Activated naive CD8-positive, alpha-beta T cell treated with anti-CD3 and anti-CD28 coated beads, Interleukin-2, amount 10 ng/mL, durations not matched to agents 7 days and 5 days (primary cell): ENCODE measurements around the gene KIAA0825. TPM values are rescaled to one million over a fixed set of nuclear protein-coding genes. Genes with fewer than 3 reads are reported as not detected.

Source experiments
- ATAC-seq: fragments of 150-1000 bp; cut with Tn5 transposase; one replicate; pipeline ENCODE4 v1.10.0; 2021; ENCODE audit warnings: low read depth, moderate library complexity
- POLR2A ChIA-PET: fragments of 350-600 bp; sonication (Branson Sonifier 250); formaldehyde crosslinking; loops from one replicate; lab custom pipeline; 2021; ENCODE audit warnings: antibody characterized with exemption; lab: Charles Lee
- DNase-seq: peaks from one replicate; pipeline ENCODE4 v3.0.0; 2021
- H3K27ac Mint-ChIP-seq: one replicate; pipeline ENCODE4 v1.8.0; 2022; ENCODE audit warnings: mild to moderate bottlenecking, mixed read lengths
- H3K27me3 Mint-ChIP-seq: one replicate; pipeline ENCODE4 v1.8.0; 2022; ENCODE audit warnings: mild to moderate bottlenecking, moderate library complexity, mixed read lengths
- H3K36me3 Mint-ChIP-seq: one replicate; pipeline ENCODE4 v1.8.0; 2021; ENCODE audit warnings: mild to moderate bottlenecking, mixed read lengths
- H3K4me1 Mint-ChIP-seq: one replicate; pipeline ENCODE4 v1.8.0; 2021; ENCODE audit warnings: mixed read lengths
- H3K4me3 Mint-ChIP-seq: one replicate; pipeline ENCODE4 v1.8.0; 2022; ENCODE audit warnings: mild to moderate bottlenecking, moderate library complexity, mixed read lengths
- H3K9me3 Mint-ChIP-seq: one replicate; pipeline ENCODE4 v1.8.0; 2021; ENCODE audit warnings: mixed read lengths
- total RNA-seq, 2 experiments: library from RNA; stranded (reverse); gene quantifications; one replicate each; pipeline ENCODE4 v1.2.3, GENCODE V29; 2021

Gene KIAA0825
- total RNA-seq, 2 experiments from 2014 or later = 1.9 to 2.2 TPM

DNA sequence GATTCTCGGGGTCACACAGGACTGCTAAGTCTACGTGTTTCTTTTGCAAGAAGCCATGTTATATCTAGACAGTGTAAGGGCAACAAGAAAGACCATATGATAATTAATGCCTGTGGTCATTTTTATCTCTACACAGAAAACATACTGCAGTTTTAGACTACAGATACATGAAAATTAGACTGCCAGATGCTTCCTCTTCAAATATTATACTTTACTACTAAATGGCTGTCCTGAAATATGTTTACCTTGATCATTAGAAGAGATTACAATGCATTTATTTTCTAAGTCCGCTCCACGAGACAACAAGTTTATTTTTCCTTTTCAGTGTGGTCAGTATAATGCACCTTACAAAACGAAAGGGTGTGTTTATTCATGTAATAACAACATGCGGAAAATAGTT, 147.6 kb downstream of the KIAA0825 start:
- POLR2A ChIA-PET = no interaction called here
- no peak for DNase-seq
- Mint-ChIP-seq H3K27me3 (no peaks in the 10 kb centered on the region), H3K4me1 (no peaks in the 10 kb centered on the region), H3K9me3 (no peaks in the 10 kb centered on the region), H3K36me3 (no peaks in the 10 kb centered on the region), H3K4me3 (no peak overlapping the region), H3K27ac (no peak overlapping the region)
- no peak for ATAC-seq

DNA sequence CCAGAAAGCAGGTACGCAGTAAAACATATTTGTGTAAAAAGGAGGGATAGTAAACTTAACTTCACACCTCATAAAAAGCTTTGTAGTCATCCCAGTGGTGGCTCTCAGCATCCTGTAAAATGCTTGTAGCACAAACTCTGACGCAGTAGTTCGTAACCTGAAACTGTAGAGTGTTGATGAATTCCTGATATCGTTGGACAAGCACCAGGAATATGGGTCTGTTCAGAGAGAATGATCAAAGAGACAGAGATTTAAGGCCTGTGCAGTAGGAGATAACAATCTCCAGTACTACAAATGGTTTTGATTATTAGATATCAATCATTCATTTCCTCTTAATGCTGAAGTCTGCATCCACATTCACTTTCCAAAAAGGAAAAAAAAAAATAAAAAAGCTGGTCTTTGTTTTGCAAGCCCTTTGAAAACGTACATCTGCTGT, 148.5 kb downstream of the KIAA0825 start:
- Mint-ChIP-seq H3K9me3 (no peaks in the 10 kb centered on the region), H3K4me1 (no peaks in the 10 kb centered on the region), H3K27ac (no peak overlapping the region), H3K27me3 (no peaks in the 10 kb centered on the region), H3K4me3 (no peak overlapping the region), H3K36me3 (no peaks in the 10 kb centered on the region)
- POLR2A ChIA-PET = no interaction called here
- ATAC-seq (no peak), DNase-seq (no peak)

DNA sequence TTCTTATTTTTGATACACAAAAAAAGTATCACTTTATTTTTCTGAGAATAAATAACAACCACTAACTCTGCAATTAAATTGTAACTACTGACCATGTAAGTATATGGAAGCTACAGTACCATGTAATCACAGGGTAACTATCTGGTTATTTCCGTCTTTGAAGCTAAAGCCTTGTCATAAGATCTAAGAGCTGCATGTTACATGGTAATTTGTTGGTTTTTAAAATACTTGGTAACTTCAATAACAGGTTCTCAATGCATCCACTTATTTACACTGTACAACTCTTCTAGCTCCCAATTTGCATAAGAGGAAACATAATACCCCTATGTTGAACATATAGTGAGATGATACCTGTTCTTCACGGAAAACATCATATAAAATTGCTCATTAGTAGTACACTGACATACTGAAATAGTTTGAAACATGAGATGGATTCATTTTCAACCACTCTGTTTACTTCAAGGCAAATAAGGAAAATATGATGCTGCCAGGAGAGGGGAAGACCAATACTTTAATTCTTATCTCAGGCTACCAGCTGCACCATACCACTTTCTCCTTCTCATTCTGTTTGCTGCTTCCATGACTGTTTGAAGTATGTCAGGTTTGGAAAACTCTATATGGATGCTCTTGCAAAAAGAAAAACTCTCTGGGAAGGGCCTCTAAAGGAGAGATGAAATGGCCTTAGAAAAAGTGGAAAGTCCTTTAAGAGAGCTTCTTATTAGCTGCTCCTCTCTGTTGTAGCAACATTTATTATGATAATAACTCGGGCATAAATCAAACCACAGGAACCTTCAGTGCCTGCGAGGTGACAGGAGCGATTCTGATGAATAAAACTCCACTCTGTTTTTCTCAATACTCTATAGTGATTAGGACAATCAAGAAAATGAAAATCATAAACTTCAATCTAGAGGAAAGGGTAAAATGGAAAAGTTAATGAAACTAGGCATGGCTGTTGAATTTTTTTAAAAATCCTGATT, 150.2 kb downstream of the KIAA0825 start:
- Mint-ChIP-seq H3K27ac (no peak overlapping the region), H3K4me3 (no peak overlapping the region), H3K27me3 (no peaks in the 10 kb centered on the region), H3K4me1 (no peaks in the 10 kb centered on the region), H3K9me3 (no peaks in the 10 kb centered on the region), H3K36me3 (no peaks in the 10 kb centered on the region)
- no peak for ATAC-seq
- POLR2A ChIA-PET = no interaction called here
- no peak for DNase-seq

DNA sequence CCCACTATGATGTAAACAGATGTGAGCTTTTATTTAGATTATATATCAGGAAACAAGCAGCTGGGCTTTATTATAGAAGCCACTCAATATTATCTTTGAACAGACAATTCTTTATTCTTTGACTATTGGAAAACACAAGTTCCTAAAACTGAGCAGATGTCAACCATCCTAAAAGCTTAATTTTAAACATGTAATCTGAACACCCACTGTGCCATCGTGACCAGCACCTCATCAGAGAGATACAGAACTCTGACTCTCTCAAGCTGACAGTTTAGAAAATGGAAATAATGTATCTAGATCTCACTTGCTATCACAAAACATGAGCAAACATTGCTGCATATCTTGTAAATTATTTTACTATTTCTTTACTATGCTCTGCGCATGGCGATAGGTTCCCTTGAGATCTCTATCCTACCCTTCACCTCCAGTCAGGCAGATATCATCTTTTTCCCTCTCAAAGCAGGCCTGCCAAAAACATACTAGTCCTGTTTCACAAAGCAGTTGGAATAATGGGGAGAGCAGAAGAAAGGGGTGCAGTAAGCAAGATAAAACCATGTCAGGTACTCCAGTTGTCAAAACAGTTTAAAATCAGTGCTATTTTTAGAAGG, 151.0 kb downstream of the KIAA0825 start:
- no peaks in the 10 kb centered on the region for H3K4me1 Mint-ChIP-seq
- POLR2A ChIA-PET = no interaction called here
- H3K27me3 Mint-ChIP-seq = no peaks in the 10 kb centered on the region
- no peaks in the 10 kb centered on the region for H3K9me3 Mint-ChIP-seq
- no peaks in the 10 kb centered on the region for H3K36me3 Mint-ChIP-seq
- no peak overlapping the region for H3K4me3 Mint-ChIP-seq
- no peak for ATAC-seq
- no peak overlapping the region for H3K27ac Mint-ChIP-seq
- DNase-seq = no peak

DNA sequence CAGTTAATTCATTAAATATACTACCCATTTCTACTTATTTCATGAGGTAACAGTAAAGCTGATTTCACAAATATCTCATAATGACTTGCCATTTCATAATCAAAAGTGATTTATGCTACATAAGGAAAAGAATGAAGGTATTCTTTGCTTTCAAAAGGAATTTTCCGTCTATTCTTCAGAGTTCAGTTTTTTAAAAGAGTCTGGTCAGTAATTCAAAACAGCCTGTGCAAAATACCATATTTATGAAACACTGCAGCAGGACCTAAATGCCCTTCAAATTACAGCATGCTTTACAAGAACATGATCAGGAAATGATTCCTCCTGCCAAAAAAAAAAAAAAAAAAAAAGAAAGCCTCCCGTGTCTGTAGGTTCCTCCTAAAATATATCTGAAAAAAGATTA, 154.7 kb downstream of the KIAA0825 start:
- no peak for ATAC-seq
- H3K27me3 Mint-ChIP-seq = no peaks in the 10 kb centered on the region
- no peak overlapping the region for H3K27ac Mint-ChIP-seq
- POLR2A ChIA-PET = no interaction called here
- H3K4me3 Mint-ChIP-seq = no peak overlapping the region
- no peaks in the 10 kb centered on the region for H3K36me3 Mint-ChIP-seq
- H3K9me3 Mint-ChIP-seq = no peaks in the 10 kb centered on the region
- DNase-seq = no peak
- no peaks in the 10 kb centered on the region for H3K4me1 Mint-ChIP-seq

DNA sequence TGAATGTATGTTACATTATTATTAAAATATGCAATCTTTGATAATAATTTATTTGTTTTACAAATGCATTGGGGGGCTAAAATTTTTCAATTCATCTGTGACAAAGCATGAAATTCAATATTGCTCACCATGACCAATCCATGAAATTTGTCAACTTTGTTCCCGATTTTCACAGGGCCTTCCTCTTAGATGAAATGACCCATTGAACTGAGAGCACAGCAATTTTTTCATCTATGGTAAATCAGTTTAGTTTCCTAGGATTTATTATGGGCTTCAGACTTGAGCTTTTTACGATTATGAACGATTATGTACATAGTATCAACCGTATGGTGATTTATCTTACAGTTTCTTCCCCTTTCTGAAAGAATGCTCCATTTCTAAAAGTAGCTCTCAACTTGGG, 157.3 kb downstream of the KIAA0825 start:
- no peak for DNase-seq
- POLR2A ChIA-PET = no interaction called here
- no peaks in the 10 kb centered on the region for H3K9me3 Mint-ChIP-seq
- H3K36me3 Mint-ChIP-seq = no peaks in the 10 kb centered on the region
- H3K4me3 Mint-ChIP-seq = no peak overlapping the region
- no peak for ATAC-seq
- H3K4me1 Mint-ChIP-seq = no peaks in the 10 kb centered on the region
- no peaks in the 10 kb centered on the region for H3K27me3 Mint-ChIP-seq
- H3K27ac Mint-ChIP-seq = no peak overlapping the region

DNA sequence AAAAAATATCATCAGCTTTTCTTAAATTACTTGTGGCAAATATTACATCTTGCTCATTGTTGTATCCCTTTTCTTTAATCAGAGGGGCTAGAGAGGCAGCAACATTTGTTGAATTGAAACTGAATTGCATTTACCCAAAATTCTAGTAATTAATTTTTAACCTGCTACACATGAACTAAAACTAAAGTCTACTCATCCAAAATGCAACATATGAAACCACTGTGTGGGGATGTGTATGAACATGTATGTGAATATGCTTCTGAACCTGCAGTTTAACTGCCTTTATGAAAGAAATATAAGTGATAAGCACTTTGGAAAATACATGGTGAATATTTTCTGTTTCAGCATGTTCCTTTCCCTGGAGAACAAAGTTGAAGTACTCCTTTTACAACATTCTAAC, 158.5 kb downstream of the KIAA0825 start:
- POLR2A ChIA-PET = no interaction called here
- H3K4me3 Mint-ChIP-seq = no peak overlapping the region
- DNase-seq = no peak
- H3K36me3 Mint-ChIP-seq = no peaks in the 10 kb centered on the region
- no peaks in the 10 kb centered on the region for H3K9me3 Mint-ChIP-seq
- no peaks in the 10 kb centered on the region for H3K27me3 Mint-ChIP-seq
- ATAC-seq = no peak
- H3K4me1 Mint-ChIP-seq = no peaks in the 10 kb centered on the region
- no peak overlapping the region for H3K27ac Mint-ChIP-seq

DNA sequence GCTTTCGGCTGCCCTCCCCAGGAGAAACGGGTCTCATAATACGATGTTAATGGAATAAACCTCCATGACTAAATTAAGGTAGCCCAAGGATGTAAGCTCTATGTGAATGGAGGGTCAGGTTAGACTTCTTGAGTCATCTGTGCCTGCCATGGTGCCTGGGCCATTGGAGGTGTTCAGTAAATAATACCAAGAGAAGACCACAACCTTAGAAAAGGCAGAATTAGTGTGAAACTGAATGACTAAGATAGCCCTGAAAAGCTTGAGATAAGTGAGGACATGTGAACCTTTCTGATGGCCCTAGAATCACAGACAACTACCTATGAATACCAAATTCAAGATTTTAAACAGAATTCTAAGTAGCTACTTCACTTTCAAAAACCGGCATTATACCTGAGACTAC, 160.6 kb downstream of the KIAA0825 start:
- Mint-ChIP-seq H3K27me3 (no peaks in the 10 kb centered on the region), H3K36me3 (no peaks in the 10 kb centered on the region), H3K4me3 (no peak overlapping the region), H3K9me3 (no peaks in the 10 kb centered on the region), H3K4me1 (no peaks in the 10 kb centered on the region), H3K27ac (no peak overlapping the region)
- DNase-seq (no peak), ATAC-seq (no peak)
- POLR2A ChIA-PET = no interaction called here

DNA sequence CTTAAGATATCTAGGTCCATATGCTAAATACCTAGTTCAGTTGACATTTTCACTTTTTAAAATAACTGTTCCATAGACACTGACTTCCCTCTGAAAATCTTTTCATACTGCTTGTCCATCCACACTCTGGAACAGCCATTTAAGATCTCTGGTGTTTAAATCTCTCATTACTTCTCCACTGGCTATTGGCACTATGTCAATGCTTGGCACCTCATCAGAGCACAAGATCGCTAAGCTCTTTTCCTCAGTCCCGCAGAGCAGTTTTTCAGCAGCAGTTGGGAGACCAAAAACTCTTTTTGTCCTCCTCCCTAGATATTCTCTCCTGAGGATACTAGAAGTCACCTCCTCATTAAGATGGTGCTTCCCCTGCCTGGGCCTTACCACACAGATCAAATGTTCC, 172.7 kb downstream of the KIAA0825 start:
- Mint-ChIP-seq H3K27me3 (no peaks in the 10 kb centered on the region), H3K4me3 (no peak overlapping the region), H3K36me3 (peaks cover 3% of the 10 kb centered on the region), H3K4me1 (no peaks in the 10 kb centered on the region), H3K9me3 (no peaks in the 10 kb centered on the region), H3K27ac (no peak overlapping the region)
- POLR2A ChIA-PET = no interaction called here
- ATAC-seq (no peak), DNase-seq (no peak)

DNA sequence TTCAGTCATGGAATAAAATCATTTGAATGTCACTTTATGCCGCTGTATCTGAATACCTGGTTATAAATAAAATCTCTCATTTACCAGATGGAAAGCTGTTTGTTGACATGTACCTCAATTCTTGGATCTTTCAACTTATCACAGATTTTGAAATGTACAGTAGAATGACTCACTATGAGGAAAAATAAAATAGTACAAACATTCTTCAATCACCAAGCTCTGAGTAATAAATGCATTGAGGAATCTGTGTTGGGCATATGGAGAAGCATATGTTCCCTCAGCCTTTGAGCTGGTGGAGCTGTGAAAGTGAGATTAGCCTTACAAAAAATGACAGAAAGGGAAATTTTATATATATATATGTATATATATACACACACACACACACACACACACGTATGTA, 175.4 kb downstream of the KIAA0825 start:
- POLR2A ChIA-PET = no interaction called here
- DNase-seq (no peak), ATAC-seq (no peak)
- H3K27ac Mint-ChIP-seq = no peak overlapping the region
- no peak overlapping the region for H3K4me3 Mint-ChIP-seq
- no peaks in the 10 kb centered on the region for H3K9me3 Mint-ChIP-seq
- no peaks in the 10 kb centered on the region for H3K27me3 Mint-ChIP-seq
- no peaks in the 10 kb centered on the region for H3K4me1 Mint-ChIP-seq
- no peaks in the 10 kb centered on the region for H3K36me3 Mint-ChIP-seq

DNA sequence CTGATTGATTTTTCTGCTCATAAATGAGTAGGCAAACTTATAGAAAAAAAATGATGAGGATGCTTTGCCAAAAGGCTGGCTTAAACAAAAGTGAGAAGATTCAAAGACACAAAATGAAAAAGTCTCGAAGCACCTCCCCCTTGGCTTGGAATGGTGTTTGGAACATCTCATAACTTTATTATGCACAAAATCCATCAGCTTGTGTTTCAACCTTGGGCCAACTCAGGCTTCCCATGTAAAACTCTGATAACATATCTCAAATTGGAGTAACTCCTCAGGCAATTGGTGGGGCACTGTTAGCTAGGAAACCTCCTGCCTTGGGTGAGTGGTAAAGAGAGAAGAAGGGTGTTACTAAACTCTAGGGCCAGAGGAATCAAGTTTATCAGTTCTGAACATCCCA, 176.3 kb downstream of the KIAA0825 start:
- Mint-ChIP-seq H3K4me1 (no peaks in the 10 kb centered on the region), H3K27me3 (no peaks in the 10 kb centered on the region), H3K4me3 (no peak overlapping the region), H3K9me3 (no peaks in the 10 kb centered on the region), H3K27ac (no peak overlapping the region), H3K36me3 (no peaks in the 10 kb centered on the region)
- POLR2A ChIA-PET = no interaction called here
- ATAC-seq (no peak), DNase-seq (no peak)

DNA sequence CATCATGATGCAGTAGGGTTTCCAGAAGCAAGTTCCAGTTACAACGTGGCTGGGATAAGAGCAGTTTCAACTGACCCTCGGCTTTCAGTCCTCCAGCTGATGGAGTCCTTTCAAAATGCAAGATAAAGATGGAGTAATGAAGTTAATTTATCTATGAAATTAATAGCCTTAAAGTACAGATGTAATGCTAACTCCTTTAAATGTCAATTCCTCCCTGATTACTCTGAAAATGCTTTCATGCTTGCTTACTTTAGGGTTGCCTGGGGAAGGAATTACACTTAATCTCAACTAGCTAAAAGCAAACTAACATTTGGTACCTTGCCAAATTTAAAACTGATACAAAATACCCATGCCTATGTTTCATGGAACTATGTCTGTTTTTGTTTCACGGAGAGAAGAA, 178.4 kb downstream of the KIAA0825 start:
- no peak for ATAC-seq
- H3K9me3 Mint-ChIP-seq = no peaks in the 10 kb centered on the region
- no peaks in the 10 kb centered on the region for H3K36me3 Mint-ChIP-seq

DNA sequence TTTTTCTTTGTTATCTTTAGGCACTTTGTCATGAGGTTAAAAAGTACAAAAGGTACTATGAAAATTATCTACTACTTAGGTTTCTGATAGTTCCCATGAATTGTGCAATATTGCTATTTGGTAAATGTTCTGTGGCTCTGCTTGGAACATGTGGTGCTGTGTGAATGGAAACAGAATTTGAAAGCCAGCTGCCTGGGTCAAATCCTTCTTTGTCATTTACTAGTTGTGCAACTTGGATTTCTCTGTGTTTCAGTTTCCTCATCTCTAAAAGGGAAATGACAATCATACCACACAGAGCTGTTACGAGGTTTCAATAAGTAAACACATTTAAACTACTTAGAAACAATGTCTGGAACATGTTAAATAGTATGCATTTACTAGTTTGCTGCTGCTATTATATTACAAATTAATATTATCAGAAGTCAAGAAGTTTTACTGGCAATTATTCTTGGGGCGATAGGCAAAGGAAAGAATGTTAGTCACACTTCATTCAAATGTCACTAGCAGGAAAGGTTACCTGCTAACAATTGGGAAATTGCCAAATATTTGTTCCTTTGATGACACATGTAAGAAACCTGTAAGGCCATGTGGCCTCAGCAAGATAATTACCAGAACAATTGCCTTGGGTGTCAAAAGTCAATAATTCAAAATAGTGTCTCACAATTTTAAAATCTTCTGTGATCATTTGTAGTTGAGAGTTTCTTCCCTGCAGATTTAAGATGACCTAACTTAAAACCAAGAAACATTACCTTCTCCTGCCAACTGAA, 184.8 kb downstream of the KIAA0825 start:
- POLR2A ChIA-PET = no interaction called here
- H3K27ac Mint-ChIP-seq = no peak overlapping the region
- peaks cover 1% of the 10 kb centered on the region for H3K36me3 Mint-ChIP-seq
- H3K4me3 Mint-ChIP-seq = no peak overlapping the region
- H3K9me3 Mint-ChIP-seq = peaks cover 2% of the 10 kb centered on the region
- no peaks in the 10 kb centered on the region for H3K27me3 Mint-ChIP-seq
- DNase-seq (no peak), ATAC-seq (no peak)
- peaks cover 3% of the 10 kb centered on the region for H3K4me1 Mint-ChIP-seq

More for the DNA sequence above, 178.4 kb downstream of the KIAA0825 start:
- POLR2A ChIA-PET = no interaction called here
- Mint-ChIP-seq H3K27ac (no peak overlapping the region), H3K4me1 (no peaks in the 10 kb centered on the region), H3K27me3 (no peaks in the 10 kb centered on the region), H3K4me3 (no peak overlapping the region)
- no peak for DNase-seq
